NCI-H2196 treated with DMSO at 0.1 percent for 48 hours (cell line): ENCODE measurements around the gene APBB1.

Experiments
- DNase-seq: peaks from one replicate; lab custom pipeline; 2025; ENCODE audit not compliant: unreplicated experiment; lab: John Stamatoyannopoulos, UW

The APBB1 gene

DNA sequence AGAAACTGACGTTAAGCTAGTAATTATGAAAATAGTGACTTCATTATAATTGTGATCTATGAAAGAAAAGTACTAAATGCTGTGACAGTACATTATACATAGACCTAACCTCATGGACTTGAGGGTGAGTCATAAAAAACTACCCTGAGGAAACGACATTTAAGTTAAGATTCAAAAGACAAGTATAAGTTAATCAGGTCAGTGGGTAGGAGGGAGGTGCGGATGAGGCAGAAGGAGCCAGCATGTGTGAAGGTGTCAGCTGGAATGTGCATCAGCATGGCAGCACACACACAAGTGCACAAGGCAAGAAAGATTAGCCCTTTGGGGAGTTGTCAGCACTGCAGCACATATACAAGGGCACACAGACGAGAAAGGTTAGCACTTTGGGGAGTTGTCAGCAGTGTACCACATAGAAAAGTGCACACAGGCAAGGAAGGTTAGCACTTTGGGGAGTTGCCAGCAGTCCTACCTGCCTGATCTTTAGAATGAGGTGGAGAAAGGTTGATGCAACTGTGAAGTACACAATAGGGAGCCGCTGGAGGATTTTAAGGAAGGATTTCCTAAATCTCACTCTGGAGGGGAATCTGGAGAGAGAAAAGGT, 67.0 kb downstream of the APBB1 start:
- no peak for DNase-seq

DNA sequence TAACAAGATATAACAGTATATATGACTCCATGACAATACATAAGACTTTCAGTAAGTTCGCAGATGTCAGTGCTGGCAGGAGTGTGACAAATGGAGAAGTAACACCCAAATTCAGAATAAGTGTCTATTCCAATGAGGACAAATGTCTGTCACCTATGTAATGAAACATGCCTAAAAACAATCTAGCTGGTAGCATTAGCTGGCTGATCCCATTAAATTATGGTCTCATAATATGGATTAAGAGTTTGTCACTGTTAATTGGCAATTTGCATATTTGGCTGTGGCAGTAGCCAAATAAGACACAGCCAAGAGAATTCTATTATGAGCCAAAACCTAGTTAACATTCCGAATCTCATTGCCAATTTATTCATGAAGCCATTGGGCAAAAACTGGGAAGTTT, 68.4 kb downstream of the APBB1 start:
- DNase-seq: no peak

DNA sequence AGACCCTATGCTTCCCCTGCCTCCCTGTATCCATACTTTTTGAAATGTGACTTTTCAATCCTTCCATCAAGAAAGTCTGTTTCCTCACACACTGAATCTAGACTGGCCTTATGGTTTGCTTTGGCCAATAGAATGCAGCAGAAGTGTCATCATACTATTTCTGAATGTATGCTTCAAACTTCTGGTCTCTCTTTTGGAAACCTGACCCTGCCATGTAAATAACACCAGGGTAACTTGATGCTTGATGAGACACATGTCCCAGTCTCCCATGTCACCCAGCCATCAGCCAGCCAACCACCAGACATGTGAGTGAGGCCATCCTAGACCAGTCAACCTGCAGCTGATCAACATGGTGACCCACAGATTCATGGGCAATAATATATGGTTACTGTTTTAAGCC, 68.9 kb downstream of the APBB1 start:
- no peak for DNase-seq

DNA sequence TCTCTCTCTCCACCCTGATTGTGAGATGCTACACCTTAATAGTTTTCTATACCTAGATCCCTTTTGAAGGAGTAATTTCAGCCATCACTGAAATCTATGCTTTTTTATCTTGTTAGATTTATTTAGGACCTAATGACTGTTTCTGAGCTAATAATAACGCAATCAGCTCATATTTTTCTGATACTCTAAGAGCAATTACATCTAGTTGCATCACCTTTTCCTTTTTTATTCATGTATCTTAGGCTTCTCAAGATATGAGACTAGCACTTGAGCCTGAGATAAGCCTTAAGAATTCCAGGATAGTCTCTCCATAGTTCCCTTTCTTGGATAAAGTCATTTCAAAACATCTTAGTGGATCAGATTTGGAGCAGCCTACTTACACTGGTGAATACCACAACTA, 73.5 kb downstream of the APBB1 start:
- DNase-seq: no peak
